Caco-2 (cell line): ENCODE data around the gene SYCP2. TPM values are rescaled to one million over a fixed set of nuclear protein-coding genes. Genes with fewer than 3 reads are reported as not detected.

Experiments
- BruUV-seq: library from RNA; stranded (reverse); fragments of 400-500 nt; replicated peaks from 2 replicates; lab custom pipeline; 2021; lab: Mats Ljungman, UMichigan
- CTCF ChIA-PET: fragments of 300-600 bp; sonication (Branson Sonifier 250); formaldehyde crosslinking; loops from one replicate; lab custom pipeline; 2022; ENCODE audit warnings: antibody characterized with exemption; lab: Charles Lee
- POLR2A ChIA-PET: fragments of 300-600 bp; sonication (Branson Sonifier 250); formaldehyde crosslinking; loops from one replicate; lab custom pipeline; 2022; ENCODE audit warnings: antibody characterized with exemption; lab: Charles Lee
- DNase-seq, 2 experiments: peaks; one replicate each; pipeline versions ENCODE4 v3.0.0 to v3.0.0-alpha.2; 2020 to 2022
- H3K27me3 ChIP-seq: replicated peaks from 2 replicates; pipeline ENCODE4 v1.6.0; 2011; ENCODE audit warnings: low read length; ENCODE audit not compliant: control insufficient read depth, insufficient read depth
- H3K36me3 ChIP-seq: 2 replicates; pipeline ENCODE4 v1.5.1; 2011; ENCODE audit warnings: low read length; ENCODE audit not compliant: control insufficient read depth, insufficient read depth
- H3K4me1 ChIP-seq: fragments of 250-450 bp; sonication (Bioruptor Pico); 2 replicates; pipeline ENCODE4 v1.5.1; 2020; ENCODE audit warnings: mild to moderate bottlenecking
- H3K4me3 ChIP-seq: 2 replicates; pipeline ENCODE4 v1.5.1; 2011; ENCODE audit warnings: low read depth, mild to moderate bottlenecking, control low read depth, low read length
- H3K9me3 ChIP-seq: fragments of 250-450 bp; sonication (Bioruptor Pico); 2 replicates; pipeline ENCODE4 v1.5.1; 2020; ENCODE audit warnings: mild to moderate bottlenecking, moderate library complexity
- H3K27ac Mint-ChIP-seq: one replicate; pipeline ENCODE4 v1.8.0; 2022; ENCODE audit warnings: mixed read lengths; ENCODE audit not compliant: unreplicated experiment
- H3K27me3 Mint-ChIP-seq: one replicate; pipeline ENCODE4 v1.8.0; 2022; ENCODE audit warnings: mixed read lengths; ENCODE audit not compliant: insufficient read depth, unreplicated experiment
- H3K36me3 Mint-ChIP-seq: one replicate; pipeline ENCODE4 v1.8.0; 2022; ENCODE audit warnings: mild to moderate bottlenecking, mixed read lengths; ENCODE audit not compliant: insufficient read depth, unreplicated experiment
- H3K4me1 Mint-ChIP-seq: one replicate; pipeline ENCODE4 v1.8.0; 2022; ENCODE audit warnings: low read depth, mixed read lengths; ENCODE audit not compliant: unreplicated experiment
- H3K4me3 Mint-ChIP-seq: one replicate; pipeline ENCODE4 v1.8.0; 2022; ENCODE audit warnings: mild to moderate bottlenecking, moderate library complexity, mixed read lengths; ENCODE audit not compliant: unreplicated experiment
- H3K9me3 Mint-ChIP-seq: one replicate; pipeline ENCODE4 v1.8.0; 2022; ENCODE audit warnings: mixed read lengths; ENCODE audit not compliant: unreplicated experiment
- intact Hi-C: fragments of 100-400 bp; cut with micrococcal nuclease; formaldehyde crosslinking; loops from one replicate; pipeline ENCODE4 v1.10.0; 2022; ENCODE audit not compliant: unreplicated experiment
- total RNA-seq: library from RNA; stranded (reverse); gene quantifications from 2 replicates; pipeline ENCODE4 v1.2.3, GENCODE V29; 2022
- TF ChIP-seq, protein P1 (sequence below), 2 experiments: fragments of 200-600 bp in 1 of 2; IDR thresholded peaks; 1 replicate in 1 of 2; 2 replicates in 1 of 2; pipeline versions ENCODE4 v1.5.1 to v1.8.0; 2011 to 2022; ENCODE audit warnings: antibody characterized with exemption in 1 of 2, control low read depth in 1 of 2, inconsistent platforms in 1 of 2, low read depth in 1 of 2, low read length in 1 of 2, mild to moderate bottlenecking in 1 of 2, moderate library complexity in 1 of 2; ENCODE audit not compliant: insufficient read depth in 1 of 2, severe bottlenecking in 1 of 2, unreplicated experiment in 1 of 2

The SYCP2 gene
- total RNA-seq, 1 experiment from 2014 or later: 68.7 TPM

DNA sequence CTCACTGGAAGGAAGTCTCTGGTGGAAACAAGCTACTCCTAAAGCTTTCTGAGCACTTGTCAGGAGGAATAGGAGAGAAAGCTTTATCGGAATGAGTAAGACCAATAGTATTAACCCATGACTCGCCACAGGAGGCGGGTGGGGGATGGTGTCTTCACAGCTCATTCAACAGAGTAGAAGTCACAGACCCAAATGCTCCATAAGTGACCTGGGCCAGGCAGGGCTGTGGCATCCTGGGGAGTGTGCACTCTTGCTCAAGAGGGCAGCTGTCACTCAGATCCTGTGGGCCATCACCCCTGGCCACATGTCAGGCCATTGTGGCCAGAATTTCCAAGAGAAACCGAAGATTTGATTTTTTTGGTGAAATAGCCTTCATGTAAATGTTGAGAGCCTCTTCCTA is 116.0 kb downstream of the SYCP2 start:
- no peak overlapping the region for H3K4me3 ChIP-seq
- no peaks in the 10 kb centered on the region for H3K36me3 ChIP-seq
- Mint-ChIP-seq H3K36me3 (no peaks in the 10 kb centered on the region), H3K9me3 (no peaks in the 10 kb centered on the region), H3K27me3 (peaks cover 10% of the 10 kb centered on the region), H3K4me3 (no peak overlapping the region), H3K27ac (no peak overlapping the region), H3K4me1 (no peaks in the 10 kb centered on the region)
- H3K27me3 ChIP-seq: no peaks in the 10 kb centered on the region
- no peak for DNase-seq
- ChIA-PET POLR2A (no interaction called here), CTCF (interaction anchor here (1.2 kb wide), 1 partner anchor 33 kb away, joined by 4 read pairs; no protein-coding TSS in a partner anchor)
- TF ChIP-seq, protein P1, sequence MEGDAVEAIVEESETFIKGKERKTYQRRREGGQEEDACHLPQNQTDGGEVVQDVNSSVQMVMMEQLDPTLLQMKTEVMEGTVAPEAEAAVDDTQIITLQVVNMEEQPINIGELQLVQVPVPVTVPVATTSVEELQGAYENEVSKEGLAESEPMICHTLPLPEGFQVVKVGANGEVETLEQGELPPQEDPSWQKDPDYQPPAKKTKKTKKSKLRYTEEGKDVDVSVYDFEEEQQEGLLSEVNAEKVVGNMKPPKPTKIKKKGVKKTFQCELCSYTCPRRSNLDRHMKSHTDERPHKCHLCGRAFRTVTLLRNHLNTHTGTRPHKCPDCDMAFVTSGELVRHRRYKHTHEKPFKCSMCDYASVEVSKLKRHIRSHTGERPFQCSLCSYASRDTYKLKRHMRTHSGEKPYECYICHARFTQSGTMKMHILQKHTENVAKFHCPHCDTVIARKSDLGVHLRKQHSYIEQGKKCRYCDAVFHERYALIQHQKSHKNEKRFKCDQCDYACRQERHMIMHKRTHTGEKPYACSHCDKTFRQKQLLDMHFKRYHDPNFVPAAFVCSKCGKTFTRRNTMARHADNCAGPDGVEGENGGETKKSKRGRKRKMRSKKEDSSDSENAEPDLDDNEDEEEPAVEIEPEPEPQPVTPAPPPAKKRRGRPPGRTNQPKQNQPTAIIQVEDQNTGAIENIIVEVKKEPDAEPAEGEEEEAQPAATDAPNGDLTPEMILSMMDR (IDR thresholded peaks at IDR 0.05; ENCODE audit: insufficient read depth in 1 of 2, low read depth in 1 of 2, low read length in 1 of 2, severe bottlenecking in 1 of 2, unreplicated experiment in 1 of 2): no peak
- BruUV-seq: no TSS peak
- H3K9me3 ChIP-seq: no peaks in the 10 kb centered on the region
- intact Hi-C loops: no loop called here
- H3K4me1 ChIP-seq: no peaks in the 10 kb centered on the region

DNA sequence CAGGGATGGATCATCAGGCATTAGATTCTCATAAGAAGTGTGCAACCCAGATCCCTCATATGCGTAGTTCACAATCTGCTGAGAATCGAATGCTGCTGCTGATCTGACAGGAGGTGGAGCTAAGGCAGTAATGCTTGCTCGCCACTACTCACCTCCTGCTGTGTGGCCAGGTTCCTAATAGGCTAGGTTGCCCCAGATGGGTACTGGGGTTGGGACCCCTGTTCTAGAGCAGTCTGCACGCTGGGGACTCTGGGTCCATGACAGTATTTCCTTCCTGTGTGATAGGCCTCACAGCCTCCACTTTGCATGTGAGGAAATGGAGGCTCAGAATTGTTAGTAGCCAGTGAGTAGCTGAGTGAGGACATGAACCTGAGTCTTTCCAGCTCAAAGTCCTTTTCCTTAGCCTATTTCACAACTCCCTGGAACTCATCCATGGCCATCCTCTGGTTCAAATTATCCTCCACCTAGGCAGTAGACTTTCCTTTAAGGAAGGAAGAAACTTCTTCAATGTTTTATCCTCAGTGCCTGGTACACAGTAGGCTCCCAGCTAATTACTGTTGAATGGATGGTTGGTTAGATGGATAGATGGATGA is 117.2 kb downstream of the SYCP2 start:
- H3K4me1 ChIP-seq: no peaks in the 10 kb centered on the region
- H3K27ac Mint-ChIP-seq: no peak overlapping the region
- intact Hi-C loops: no loop called here
- no peak overlapping the region for H3K4me3 Mint-ChIP-seq
- DNase-seq: no peak
- CTCF ChIA-PET: no interaction called here
- no peaks in the 10 kb centered on the region for H3K36me3 Mint-ChIP-seq
- TF ChIP-seq, protein P1 (IDR thresholded peaks at IDR 0.05; ENCODE audit: insufficient read depth in 1 of 2, low read depth in 1 of 2, low read length in 1 of 2, severe bottlenecking in 1 of 2, unreplicated experiment in 1 of 2): no peak
- no peaks in the 10 kb centered on the region for H3K9me3 Mint-ChIP-seq
- POLR2A ChIA-PET: no interaction called here
- no TSS peak for BruUV-seq
- no peaks in the 10 kb centered on the region for H3K4me1 Mint-ChIP-seq
- H3K9me3 ChIP-seq: no peaks in the 10 kb centered on the region
- peaks cover 9% of the 10 kb centered on the region for H3K27me3 Mint-ChIP-seq
- no peaks in the 10 kb centered on the region for H3K36me3 ChIP-seq
- no peaks in the 10 kb centered on the region for H3K27me3 ChIP-seq
- H3K4me3 ChIP-seq: no peak overlapping the region

DNA sequence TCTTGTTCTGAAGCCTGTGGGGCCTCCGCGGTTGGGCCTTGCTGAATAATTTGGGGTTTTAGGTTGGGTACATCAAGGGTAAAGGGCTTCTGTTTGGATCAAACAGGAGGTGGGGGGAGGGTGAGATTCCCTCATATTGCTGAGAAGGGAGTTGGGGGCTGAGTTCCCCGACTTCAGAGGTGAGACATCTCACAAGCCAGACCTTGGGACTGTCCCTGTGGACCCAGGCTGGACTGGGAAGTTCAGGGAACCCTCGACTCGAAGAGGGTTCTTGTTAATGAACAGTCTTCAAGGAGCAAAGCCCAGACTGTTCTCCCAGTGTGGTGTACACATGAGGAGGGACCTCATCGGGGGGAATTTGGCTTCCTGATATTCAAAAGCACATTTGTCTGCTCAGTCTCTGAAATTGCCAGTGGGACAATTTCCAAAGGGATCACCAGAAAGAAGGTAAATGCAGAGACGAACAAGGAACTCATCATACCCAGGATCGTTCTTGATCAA is 118.5 kb downstream of the SYCP2 start:
- intact Hi-C loops: no loop called here
- Mint-ChIP-seq H3K9me3 (no peaks in the 10 kb centered on the region), H3K4me1 (no peaks in the 10 kb centered on the region), H3K4me3 (no peak overlapping the region), H3K36me3 (no peaks in the 10 kb centered on the region), H3K27me3 (peaks cover 9% of the 10 kb centered on the region), H3K27ac (no peak overlapping the region)
- no TSS peak for BruUV-seq
- no peak overlapping the region for H3K4me3 ChIP-seq
- TF ChIP-seq, protein P1 (IDR thresholded peaks at IDR 0.05; ENCODE audit: insufficient read depth in 1 of 2, low read depth in 1 of 2, low read length in 1 of 2, severe bottlenecking in 1 of 2, unreplicated experiment in 1 of 2): no peak
- peaks cover 2% of the 10 kb centered on the region; the same call in 1 of the 2 replicates for H3K27me3 ChIP-seq
- CTCF ChIA-PET: interaction anchor here (0.6 kb wide), 1 partner anchor 452 kb away, joined by 5 read pairs; no protein-coding TSS in a partner anchor
- no peaks in the 10 kb centered on the region for H3K36me3 ChIP-seq
- POLR2A ChIA-PET: no interaction called here
- no peaks in the 10 kb centered on the region for H3K4me1 ChIP-seq
- no peaks in the 10 kb centered on the region for H3K9me3 ChIP-seq
- DNase-seq: no peak
